Duodenal mucosa (tissue), 2 donors: ENCODE results near the gene PRSS53.
"Not testable (repeated sequence)": the region's sequence is repeated elsewhere in the genome, so short reads cannot be mapped to it uniquely, and the experiment has no call there.

Experiments
- H3K27ac ChIP-seq: one replicate; pipeline ENCODE4 v1.7.0; 2013; ENCODE audit warnings: low read depth, low read length
- H3K27me3 ChIP-seq, 2 donors: one replicate each; pipeline ENCODE4 v1.7.0; 2013; ENCODE audit warnings: low read length in 2 of 2, control low read depth in 1 of 2; ENCODE audit not compliant: insufficient read depth in 2 of 2, control insufficient read depth in 1 of 2
- H3K36me3 ChIP-seq, 2 donors: one replicate each; pipeline ENCODE4 v1.7.0; 2013; ENCODE audit warnings: low read length in 2 of 2, control low read depth in 1 of 2; ENCODE audit not compliant: insufficient read depth in 2 of 2, control insufficient read depth in 1 of 2
- H3K4me1 ChIP-seq, 2 donors: one replicate each; pipeline ENCODE4 v1.7.0; 2013; ENCODE audit warnings: low read length in 2 of 2, control low read depth in 1 of 2; ENCODE audit not compliant: insufficient read depth in 2 of 2, control insufficient read depth in 1 of 2
- H3K4me3 ChIP-seq, 2 donors: one replicate each; pipeline ENCODE4 v1.7.0; 2013; ENCODE audit warnings: low read length in 2 of 2, low read depth in 1 of 2
- H3K9ac ChIP-seq, 2 donors: one replicate each; pipeline ENCODE4 v1.7.0; 2013; ENCODE audit warnings: low read length in 2 of 2, low read depth in 1 of 2
- H3K9me3 ChIP-seq, 2 donors: one replicate each; pipeline ENCODE4 v1.7.0; 2013; ENCODE audit warnings: low read length in 2 of 2, control low read depth in 1 of 2; ENCODE audit not compliant: control insufficient read depth in 1 of 2

Gene PRSS53

DNA sequence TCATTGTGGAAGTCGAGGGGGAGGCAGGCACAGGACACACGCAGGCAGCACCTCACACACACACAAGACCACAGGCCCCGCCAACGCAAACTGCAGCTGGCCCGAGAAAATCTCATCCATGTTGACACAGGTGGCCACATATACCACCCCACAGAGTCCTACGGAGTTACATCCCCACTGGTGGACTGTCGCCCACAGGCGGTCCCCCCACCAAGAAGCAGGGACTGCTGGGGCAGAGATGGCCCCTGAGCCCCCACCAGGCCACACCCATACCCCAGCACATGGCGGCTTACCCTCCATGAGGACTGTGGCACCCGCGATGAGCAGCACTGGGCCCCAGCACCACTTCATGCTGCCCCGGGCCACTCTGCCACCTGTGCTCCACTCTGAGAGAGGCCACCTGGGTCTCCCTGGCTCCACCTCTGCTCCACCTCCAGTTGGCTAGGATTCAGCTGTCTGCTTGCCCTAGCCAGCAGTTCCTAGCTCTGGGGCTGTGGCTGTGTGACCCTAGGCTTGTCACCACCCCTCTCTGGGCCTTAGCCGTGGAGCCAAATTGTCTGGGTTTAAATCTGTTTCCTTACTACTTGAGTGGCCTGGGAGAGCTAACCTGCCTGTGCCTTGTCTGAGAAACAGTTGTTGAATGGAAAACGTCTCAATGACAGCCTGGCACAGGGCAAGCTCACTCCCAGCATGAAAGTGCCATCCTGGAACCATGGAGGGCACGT is at the start of gene PRSS53:
TSS of gene PRSS53 (minus strand) at position 485 of the 725 bp plus-strand sequence. CDS start at position 351, 134 bp downstream.
- no peaks in the 10 kb centered on the region for H3K27me3 ChIP-seq
- H3K4me1 ChIP-seq, result peaks cover 4 to 7% of the 10 kb centered on the region in 2 donors
- peaks cover 2 to 31% of the 10 kb centered on the region in 2 donors for H3K36me3 ChIP-seq
- no peak within 1 kb of the TSS for H3K27ac ChIP-seq
- no peak within 1 kb of the TSS for H3K4me3 ChIP-seq
- H3K9me3 ChIP-seq, result no peaks in the 10 kb centered on the region
- no peak within 1 kb of the TSS for H3K9ac ChIP-seq

DNA sequence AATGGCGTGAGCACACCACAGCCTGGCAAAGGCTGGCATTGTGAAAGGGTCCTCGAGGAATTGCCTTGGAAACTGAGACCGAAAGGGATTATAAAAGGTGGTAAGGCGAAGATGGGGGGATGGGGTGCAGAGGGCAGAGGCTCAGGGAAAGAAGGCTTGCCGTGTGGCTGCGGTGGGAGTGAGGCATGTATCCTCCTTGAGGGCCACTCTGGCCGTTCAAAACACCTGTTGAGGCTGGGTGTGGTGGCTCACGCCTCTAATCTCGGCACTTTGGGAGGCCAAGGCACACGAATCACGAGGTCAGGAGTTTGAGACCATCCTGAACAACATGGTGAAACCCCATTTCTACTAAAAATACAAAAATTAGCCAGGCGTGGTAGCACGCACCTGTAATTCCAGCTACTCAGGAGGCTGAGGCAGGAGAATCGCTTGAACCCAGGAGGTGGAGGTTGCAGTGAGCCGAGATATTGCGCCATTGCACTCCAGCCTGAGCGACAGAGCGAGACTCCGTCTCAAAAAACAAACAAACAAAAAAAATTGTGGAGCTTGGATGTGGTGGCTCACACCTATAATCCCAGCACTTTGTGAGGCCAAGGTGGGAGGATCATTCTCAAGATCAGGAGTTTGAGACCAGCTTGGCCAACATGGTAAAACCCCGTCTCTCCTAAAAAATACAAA is 48.2 kb upstream of the PRSS53 start:
- H3K9ac ChIP-seq, H3K27ac ChIP-seq, H3K27me3 ChIP-seq, H3K9me3 ChIP-seq, H3K4me3 ChIP-seq: not testable (repeated sequence)
- Histone ChIP-seq H3K4me1 (peaks cover 45 to 59% of the 10 kb centered on the region in 2 donors), H3K36me3 (peaks cover 10 to 15% of the 10 kb centered on the region in 2 donors)

- Histone ChIP-seq H3K4me1 (peaks cover 43 to 59% of the 10 kb centered on the region in 2 donors), H3K4me3 (no peak overlapping the region), H3K9me3 (no peaks in the 10 kb centered on the region), H3K27me3 (no peaks in the 10 kb centered on the region), H3K27ac (no peak overlapping the region), H3K36me3 (peaks cover 10 to 17% of the 10 kb centered on the region in 2 donors), H3K9ac (no peak overlapping the region)
Observed at GRCh38 chr16:31136287-31136662, 47.5 kb upstream of the PRSS53 start.

DNA sequence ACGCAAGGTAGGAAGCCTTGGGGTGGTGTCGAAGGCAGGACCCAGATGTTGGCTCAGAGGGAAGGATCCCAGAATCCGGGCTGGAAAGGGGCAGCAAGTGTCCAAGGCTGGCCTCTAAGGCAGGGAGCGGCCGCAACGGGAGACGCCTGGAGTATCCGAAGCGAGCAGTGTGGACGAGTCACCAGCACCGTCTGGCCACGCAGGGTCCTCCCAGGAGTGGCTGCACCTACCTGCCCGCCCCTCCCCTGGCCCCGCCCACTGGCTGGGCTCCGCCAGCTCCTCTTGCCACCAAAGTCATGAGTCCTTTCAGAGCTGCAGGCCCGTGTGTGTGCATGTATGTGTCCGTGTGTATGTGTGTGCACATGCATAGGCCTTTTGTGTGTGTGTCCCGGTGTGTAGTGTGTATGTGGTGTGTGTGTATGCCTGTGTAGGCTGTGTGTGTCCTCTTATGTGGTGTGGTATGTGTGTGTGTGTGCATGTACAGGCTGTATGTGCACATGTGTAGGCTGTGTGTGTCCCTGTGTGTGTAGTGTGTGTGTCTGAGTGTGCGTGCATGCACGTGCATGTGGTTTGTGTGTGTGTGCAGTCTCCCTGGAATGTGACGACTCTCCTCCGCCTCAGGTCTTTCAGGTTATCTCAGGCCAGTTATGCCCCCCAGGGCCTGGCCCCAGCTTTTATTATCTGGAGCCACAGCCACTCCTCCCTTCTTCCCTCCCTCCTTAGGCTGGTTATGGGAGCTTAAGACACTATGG is 47.0 kb upstream of the PRSS53 start, which contains the start of gene PRSS8:
TSS of gene PRSS8 (minus strand) at position 193 of the 752 bp plus-strand sequence. CDS start 229 bp downstream, outside the sequence.
- Histone ChIP-seq H3K9me3 (no peaks in the 10 kb centered on the region), H3K9ac (peak within 1 kb of the TSS; percentile 96 to 100), H3K4me3 (peak within 1 kb of the TSS; percentile 78 to 98), H3K4me1 (peaks cover 43 to 57% of the 10 kb centered on the region in 2 donors), H3K27ac (peak within 1 kb of the TSS; percentile 86), H3K36me3 (peaks cover 10 to 20% of the 10 kb centered on the region in 2 donors), H3K27me3 (no peaks in the 10 kb centered on the region)

- Histone ChIP-seq H3K9ac (peak overlapping the region; percentile 96 to 100), H3K4me1 (peaks cover 48 to 59% of the 10 kb centered on the region in 2 donors), H3K4me3 (peak overlapping the region; percentile 78 to 98), H3K36me3 (peaks cover 10 to 26% of the 10 kb centered on the region in 2 donors), H3K9me3 (no peaks in the 10 kb centered on the region), H3K27me3 (no peaks in the 10 kb centered on the region), H3K27ac (peak overlapping the region; percentile 86)
Observed at GRCh38 chr16:31134625-31135534, 46.1 kb upstream of the PRSS53 start.

DNA sequence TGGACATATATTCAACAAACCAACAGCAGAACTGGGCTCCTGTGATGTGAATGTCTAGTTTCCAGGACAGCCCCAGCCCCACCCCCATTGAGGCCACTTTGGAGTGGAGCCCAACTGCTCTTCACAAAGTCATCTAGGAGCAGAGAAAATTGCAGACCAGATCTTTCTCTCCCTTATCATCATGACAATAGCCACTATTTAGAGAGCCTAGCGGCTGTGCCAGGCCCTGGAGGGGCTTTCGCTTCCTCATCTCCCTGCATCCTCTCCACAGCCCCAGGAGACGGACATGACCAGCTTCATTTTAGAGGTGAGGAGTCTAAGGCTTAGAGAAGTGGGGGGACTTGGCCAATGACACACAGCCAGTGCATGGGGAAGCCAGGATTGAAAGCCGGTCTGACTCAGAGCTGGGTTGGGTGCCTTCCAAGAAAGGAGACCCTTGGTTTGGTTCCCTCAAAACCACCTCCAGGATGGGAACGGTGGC is 45.4 kb upstream of the PRSS53 start:
- peak overlapping the region; percentile 96 to 100 for H3K9ac ChIP-seq
- no peaks in the 10 kb centered on the region for H3K9me3 ChIP-seq
- peak overlapping the region; percentile 39 for H3K27ac ChIP-seq
- H3K36me3 ChIP-seq, result peaks cover 10 to 29% of the 10 kb centered on the region in 2 donors
- peak overlapping the region; percentile 78 to 98 for H3K4me3 ChIP-seq
- H3K27me3 ChIP-seq, result no peaks in the 10 kb centered on the region
- H3K4me1 ChIP-seq, result peaks cover 52 to 62% of the 10 kb centered on the region in 2 donors

DNA sequence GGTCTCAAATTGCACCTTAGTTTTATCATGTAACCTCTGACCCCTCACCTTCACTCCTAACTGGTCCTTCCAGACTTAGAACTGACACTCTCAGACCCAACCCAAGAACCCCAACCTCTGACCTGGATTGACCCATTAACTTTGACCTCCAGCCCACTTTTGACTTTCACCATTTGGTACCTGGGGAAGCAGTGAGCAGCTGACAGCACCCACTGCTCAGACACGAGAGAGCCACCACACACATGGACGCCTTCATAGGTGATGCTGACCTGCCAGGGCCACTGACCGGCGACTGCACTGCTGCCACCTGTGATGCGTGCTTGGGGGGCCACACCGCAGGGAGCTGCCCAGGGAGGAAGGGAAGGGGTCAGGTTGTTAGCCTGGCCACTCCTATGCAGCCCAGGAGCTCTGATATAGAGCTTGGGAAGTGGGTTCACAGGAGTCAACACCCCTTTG is 44.3 kb upstream of the PRSS53 start:
- Histone ChIP-seq H3K9ac (peak overlapping the region; percentile 96 to 100), H3K27me3 (no peaks in the 10 kb centered on the region), H3K4me1 (peaks cover 55 to 64% of the 10 kb centered on the region in 2 donors), H3K27ac (peak overlapping the region; percentile 39), H3K36me3 (peaks cover 10 to 29% of the 10 kb centered on the region in 2 donors), H3K4me3 (peak overlapping the region; percentile 78 to 98), H3K9me3 (no peaks in the 10 kb centered on the region)

GRCh38 chr16:31132303-31132979 is 43.7 kb upstream of the PRSS53 start:
- peak overlapping the region; percentile 36 to 47 for H3K4me3 ChIP-seq

More at GRCh38 chr16:31132303-31132979, 43.7 kb upstream of the PRSS53 start:
- Histone ChIP-seq H3K4me1 (peaks cover 60 to 68% of the 10 kb centered on the region in 2 donors), H3K9me3 (no peaks in the 10 kb centered on the region), H3K9ac (peak overlapping the region; percentile 64 to 100), H3K27ac (peak overlapping the region; percentile 88), H3K27me3 (no peaks in the 10 kb centered on the region), H3K36me3 (peaks cover 14 to 35% of the 10 kb centered on the region in 2 donors)
